CD1c-positive myeloid dendritic cell (primary cell): ENCODE measurements around the gene LMNB1.
"Not testable (repeated sequence)": the region's sequence is repeated elsewhere in the genome, so short reads cannot be mapped to it uniquely, and the experiment has no call there.

Experiments used
- DNase-seq: peaks from one replicate; pipeline ENCODE4 v3.0.0-alpha.2; 2016; ENCODE audit errors: extremely low spot score

LMNB1 gene

GRCh38 chr5:126778675-126779403 lies 1.9 kb downstream of the LMNB1 start:
- no peak for DNase-seq

- DNase-seq: peak; percentile 74
Measured at GRCh38 chr5:126780165-126780827, 3.4 kb downstream of the LMNB1 start.

GRCh38 chr5:126788409-126788808 lies 11.5 kb downstream of the LMNB1 start:
- not testable (repeated sequence) for DNase-seq

- no peak for DNase-seq
Measured at GRCh38 chr5:126793097-126793496, 16.2 kb downstream of the LMNB1 start.

GRCh38 chr5:126793648-126794047 lies 16.7 kb downstream of the LMNB1 start:
- not testable (repeated sequence) for DNase-seq

- no peak for DNase-seq
Measured at GRCh38 chr5:126794157-126794828, 17.4 kb downstream of the LMNB1 start.

- no peak for DNase-seq
Measured at GRCh38 chr5:126799780-126800179, 22.8 kb downstream of the LMNB1 start.

- DNase-seq: no peak
Measured at GRCh38 chr5:126801174-126801991, 24.4 kb downstream of the LMNB1 start.

GRCh38 chr5:126801992-126802294 lies 25.0 kb downstream of the LMNB1 start:
- peak; percentile 46 for DNase-seq

GRCh38 chr5:126805063-126805462 lies 28.1 kb downstream of the LMNB1 start:
- no peak for DNase-seq

- DNase-seq: peak; percentile 62
Measured at GRCh38 chr5:126808521-126808988, 31.6 kb downstream of the LMNB1 start.

GRCh38 chr5:126809916-126810315 lies 33.0 kb downstream of the LMNB1 start:
- DNase-seq: no peak

- DNase-seq: no peak
Measured at GRCh38 chr5:126810596-126811380, 33.9 kb downstream of the LMNB1 start.

GRCh38 chr5:126811515-126812198 lies 34.7 kb downstream of the LMNB1 start:
- DNase-seq: peak; percentile 67

GRCh38 chr5:126812199-126812570 lies 35.2 kb downstream of the LMNB1 start:
- no peak for DNase-seq

GRCh38 chr5:126813799-126814198 lies 36.9 kb downstream of the LMNB1 start:
- DNase-seq: not testable (repeated sequence)

GRCh38 chr5:126814721-126815404 lies 37.9 kb downstream of the LMNB1 start:
- peak; percentile 25 for DNase-seq

GRCh38 chr5:126816649-126817048 lies 39.7 kb downstream of the LMNB1 start:
- no peak for DNase-seq

GRCh38 chr5:126818736-126819135 lies 41.8 kb downstream of the LMNB1 start:
- no peak for DNase-seq

GRCh38 chr5:126819253-126819652 lies 42.3 kb downstream of the LMNB1 start:
- no peak for DNase-seq
